ENCODE results near the gene VGLL4. TPM values are rescaled to one million over a fixed set of nuclear protein-coding genes. Genes with fewer than 3 reads are reported as not detected.

The VGLL4 gene
- total and polyA plus RNA-seq, 2 donors (not counting 1 experiment from before 2014, with no cell fraction given), result 25.8 to 29.0 TPM

DNA sequence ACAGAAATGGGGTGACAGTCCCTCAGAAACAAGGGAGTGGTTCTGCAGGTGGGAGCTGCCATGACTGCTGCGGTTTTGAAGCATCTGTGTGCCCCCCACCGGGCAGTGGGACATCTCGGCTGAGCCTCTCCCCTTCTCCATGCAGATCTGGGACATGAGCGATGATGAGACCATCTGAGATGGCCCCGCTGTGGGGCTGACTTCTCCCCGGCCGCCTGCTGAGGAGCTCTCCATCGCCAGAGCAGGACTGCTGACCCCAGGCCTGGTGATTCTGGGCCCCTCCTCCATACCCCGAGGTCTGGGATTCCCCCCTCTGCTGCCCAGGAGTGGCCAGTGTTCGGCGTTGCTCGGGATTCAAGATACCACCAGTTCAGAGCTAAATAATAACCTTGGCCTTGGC, 89.0 kb downstream of the VGLL4 start:
- Mint-ChIP-seq H3K4me1 (peaks cover 14% of the 10 kb centered on the region), H3K27me3 (no peaks in the 10 kb centered on the region), H3K4me3 (no peak overlapping the region), H3K9me3 (ENCODE audit: insufficient read depth) (no peaks in the 10 kb centered on the region), H3K27ac (no peak overlapping the region)
- H3K36me3 ChIP-seq (replicated peaks in 1 of 2; ENCODE audit: control extremely low read depth in 1 of 2, control insufficient read depth in 1 of 2, extremely low read depth in 1 of 2, insufficient read depth in 2 of 2, low read length in 1 of 2), result peaks cover 0 to 36% of the 10 kb centered on the region in 2 experiments
- H3K27me3 ChIP-seq (replicated peaks in 1 of 4; ENCODE audit: control extremely low read depth in 1 of 4, control insufficient read depth in 3 of 4, insufficient read depth in 4 of 4, low read length in 3 of 4), result no peaks in the 10 kb centered on the region
- H4K20me1 ChIP-seq (ENCODE audit: control insufficient read depth, insufficient read depth, low read length, poor library complexity, severe bottlenecking), result no peaks in the 10 kb centered on the region
- no peaks in the 10 kb centered on the region for H3K79me2 ChIP-seq (ENCODE audit: control insufficient read depth, insufficient read depth, low read length)
- H3K4me2 ChIP-seq (replicated peaks; ENCODE audit: low read depth, low read length, poor library complexity, severe bottlenecking), result no peak overlapping the region
- CTCF ChIA-PET, result no interaction called here
- H3K4me3 ChIP-seq (ENCODE audit: control extremely low read depth in 1 of 5, extremely low read depth in 1 of 5, insufficient read depth in 1 of 5, low read depth in 2 of 5, low read length in 4 of 5), result no peak overlapping the region
- H3K4me1 ChIP-seq (ENCODE audit: control insufficient read depth in 2 of 2, insufficient read depth in 2 of 2, low read length in 2 of 2), result peaks cover 2 to 6% of the 10 kb centered on the region in 2 donors
- no peak overlapping the region for H3K27ac ChIP-seq (ENCODE audit: low read length in 2 of 2)
- H2AFZ ChIP-seq (ENCODE audit: insufficient read depth, low read depth, low read length, poor library complexity, severe bottlenecking), result no peak overlapping the region
- DNase-seq, result no peak
- TF ChIP-seq EZH2 (IDR thresholded peaks at IDR 0.05; ENCODE audit: borderline replicate concordance, insufficient read depth, low read depth, low read length, poor library complexity, severe bottlenecking), result no peak
- POLR2A ChIA-PET, result interaction anchor here (0.6 kb wide), 1 partner anchor 29 kb away, joined by 3 read pairs; no protein-coding TSS in a partner anchor
- no peak overlapping the region for H3K9ac ChIP-seq (ENCODE audit: low read length)
- peaks cover 0 to 3% (median 0%) of the 10 kb centered on the region in 3 donors for H3K9me3 ChIP-seq (ENCODE audit: control extremely low read depth in 1 of 3, control insufficient read depth in 2 of 3, insufficient read depth in 1 of 3, low read length in 2 of 3)
- intact Hi-C loops (cut with micrococcal nuclease), result no loop called here
- no peak for ATAC-seq (ENCODE audit: low read depth)
- 98% methylated on average over 12 of the region's 12 CpGs for WGBS (ENCODE audit: insufficient coverage)

DNA sequence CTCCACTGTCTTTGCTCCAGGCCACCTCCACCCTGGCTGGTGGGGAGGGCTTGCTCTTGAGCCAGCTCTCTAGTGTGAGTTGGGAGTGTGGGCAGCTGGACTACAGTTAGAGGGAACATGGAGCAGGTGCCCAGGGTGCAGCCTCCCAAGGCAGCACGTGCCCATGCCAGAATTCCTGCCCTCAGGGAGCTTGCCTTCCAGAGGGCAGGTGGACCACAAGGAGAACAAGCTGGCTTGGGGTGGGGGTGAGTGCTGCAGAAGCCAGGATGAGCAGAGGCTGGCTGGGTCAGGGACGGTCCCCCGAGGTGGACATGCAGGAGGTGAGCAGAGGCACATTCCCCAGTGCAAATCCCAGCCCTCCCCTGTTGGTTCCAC, 89.5 kb downstream of the VGLL4 start:
- Histone ChIP-seq H3K27ac (ENCODE audit: low read length in 2 of 2) (no peak overlapping the region), H3K79me2 (ENCODE audit: control insufficient read depth, insufficient read depth, low read length) (no peaks in the 10 kb centered on the region), H3K9ac (ENCODE audit: low read length) (no peak overlapping the region), H3K36me3 (replicated peaks in 1 of 2; ENCODE audit: control extremely low read depth in 1 of 2, control insufficient read depth in 1 of 2, extremely low read depth in 1 of 2, insufficient read depth in 2 of 2, low read length in 1 of 2) (peaks cover 0 to 36% of the 10 kb centered on the region in 2 experiments), H4K20me1 (ENCODE audit: control insufficient read depth, insufficient read depth, low read length, poor library complexity, severe bottlenecking) (no peaks in the 10 kb centered on the region), H3K27me3 (replicated peaks in 1 of 4; ENCODE audit: control extremely low read depth in 1 of 4, control insufficient read depth in 3 of 4, insufficient read depth in 4 of 4, low read length in 3 of 4) (no peaks in the 10 kb centered on the region), H2AFZ (ENCODE audit: insufficient read depth, low read depth, low read length, poor library complexity, severe bottlenecking) (no peak overlapping the region), H3K9me3 (ENCODE audit: control extremely low read depth in 1 of 3, control insufficient read depth in 2 of 3, insufficient read depth in 1 of 3, low read length in 2 of 3) (peaks cover 0 to 3% (median 1%) of the 10 kb centered on the region in 3 donors), H3K4me2 (replicated peaks; ENCODE audit: low read depth, low read length, poor library complexity, severe bottlenecking) (no peak overlapping the region), H3K4me1 (ENCODE audit: control insufficient read depth in 2 of 2, insufficient read depth in 2 of 2, low read length in 2 of 2) (peaks cover 4 to 10% of the 10 kb centered on the region in 2 donors), H3K4me3 (ENCODE audit: control extremely low read depth in 1 of 5, extremely low read depth in 1 of 5, insufficient read depth in 1 of 5, low read depth in 2 of 5, low read length in 4 of 5) (no peak overlapping the region)
- no peak for DNase-seq
- ATAC-seq (ENCODE audit: low read depth), result no peak
- POLR2A ChIA-PET, result interaction anchor here (0.6 kb wide), 1 partner anchor 29 kb away, joined by 3 read pairs; no protein-coding TSS in a partner anchor
- Mint-ChIP-seq H3K27ac (no peak overlapping the region), H3K27me3 (no peaks in the 10 kb centered on the region), H3K4me1 (peaks cover 19% of the 10 kb centered on the region), H3K9me3 (ENCODE audit: insufficient read depth) (peaks cover 3% of the 10 kb centered on the region), H3K4me3 (no peak overlapping the region)
- CTCF ChIA-PET, result no interaction called here
- intact Hi-C loops (cut with micrococcal nuclease), result no loop called here
- TF ChIP-seq CTCF (IDR thresholded peaks at IDR 0.05) (no peak), EZH2 (IDR thresholded peaks at IDR 0.05; ENCODE audit: borderline replicate concordance, insufficient read depth, low read depth, low read length, poor library complexity, severe bottlenecking) (no peak)
- WGBS (ENCODE audit: insufficient coverage), result 100% methylated on average over 3 of the region's 3 CpGs

All from B cell (primary cell).